Lower lobe of right lung (tissue), 2 donors: ENCODE data around the gene MRPL28. TPM values are rescaled to one million over a fixed set of nuclear protein-coding genes. Genes with fewer than 3 reads are reported as not detected.
"Not testable (repeated sequence)": the region's sequence is repeated elsewhere in the genome, so short reads cannot be mapped to it uniquely, and the experiment has no call there.

Source experiments
- ATAC-seq, 2 donors: fragments of 200-7000 bp; cut with Tn5 transposase; one replicate each; pipeline ENCODE4 v1.9.1; 2020 to 2022; ENCODE audit warnings: mild to moderate bottlenecking in 2 of 2, moderate library complexity in 2 of 2
- DNase-seq: peaks from one replicate; pipeline ENCODE4 v3.0.0-alpha.2; 2020
- H3K27ac ChIP-seq: fragments of 200-600 bp; one replicate; pipeline ENCODE4 v1.8.0; 2022
- H3K27me3 ChIP-seq: fragments of 200-600 bp; one replicate; pipeline ENCODE4 v1.8.0; 2022; ENCODE audit warnings: low read depth
- H3K36me3 ChIP-seq: fragments of 200-600 bp; one replicate; pipeline ENCODE4 v1.8.0; 2022; ENCODE audit warnings: mild to moderate bottlenecking
- H3K4me1 ChIP-seq: fragments of 200-600 bp; one replicate; pipeline ENCODE4 v1.8.0; 2022
- H3K4me3 ChIP-seq: fragments of 200-600 bp; one replicate; pipeline ENCODE4 v1.8.0; 2022; ENCODE audit warnings: mild to moderate bottlenecking
- H3K9me3 ChIP-seq: fragments of 200-600 bp; one replicate; pipeline ENCODE4 v1.8.0; 2022
- intact Hi-C: fragments of 100-400 bp; cut with DNase I; formaldehyde crosslinking; loops from one replicate; pipeline ENCODE4 v1.11.0; 2022
- total RNA-seq: library from RNA; stranded (reverse); fragmentation: NEBNext Ultra II Directional; extraction: Animal tissue kit (Norgen Biotek cat#: 25700); gene quantifications from one replicate; pipeline ENCODE4 v1.2.1, GENCODE V29; 2021
- TF ChIP-seq, protein P1 (sequence below): fragments of 200-600 bp; IDR thresholded peaks from one replicate; pipeline ENCODE4 v1.8.0; 2022; ENCODE audit warnings: antibody characterized with exemption, mild to moderate bottlenecking
- donor health status: DM: no; HTN: yes; CAD: no; lungs with severe emphysema.

MRPL28 gene
- total RNA-seq, 1 donor from 2014 or later = 43.4 TPM

GRCh38 chr16:379961-380761, 9.8 kb upstream of the MRPL28 start:
- intact Hi-C loops = no loop called here
- Histone ChIP-seq H3K4me3 (peak overlapping the region; percentile 91), H3K27ac (peak overlapping the region; percentile 84), H3K4me1 (peaks cover 50% of the 10 kb centered on the region), H3K9me3 (no peaks in the 10 kb centered on the region), H3K36me3 (peaks cover 23% of the 10 kb centered on the region), H3K27me3 (no peaks in the 10 kb centered on the region)
- TF ChIP-seq, protein P1, sequence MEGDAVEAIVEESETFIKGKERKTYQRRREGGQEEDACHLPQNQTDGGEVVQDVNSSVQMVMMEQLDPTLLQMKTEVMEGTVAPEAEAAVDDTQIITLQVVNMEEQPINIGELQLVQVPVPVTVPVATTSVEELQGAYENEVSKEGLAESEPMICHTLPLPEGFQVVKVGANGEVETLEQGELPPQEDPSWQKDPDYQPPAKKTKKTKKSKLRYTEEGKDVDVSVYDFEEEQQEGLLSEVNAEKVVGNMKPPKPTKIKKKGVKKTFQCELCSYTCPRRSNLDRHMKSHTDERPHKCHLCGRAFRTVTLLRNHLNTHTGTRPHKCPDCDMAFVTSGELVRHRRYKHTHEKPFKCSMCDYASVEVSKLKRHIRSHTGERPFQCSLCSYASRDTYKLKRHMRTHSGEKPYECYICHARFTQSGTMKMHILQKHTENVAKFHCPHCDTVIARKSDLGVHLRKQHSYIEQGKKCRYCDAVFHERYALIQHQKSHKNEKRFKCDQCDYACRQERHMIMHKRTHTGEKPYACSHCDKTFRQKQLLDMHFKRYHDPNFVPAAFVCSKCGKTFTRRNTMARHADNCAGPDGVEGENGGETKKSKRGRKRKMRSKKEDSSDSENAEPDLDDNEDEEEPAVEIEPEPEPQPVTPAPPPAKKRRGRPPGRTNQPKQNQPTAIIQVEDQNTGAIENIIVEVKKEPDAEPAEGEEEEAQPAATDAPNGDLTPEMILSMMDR = no peak
- no peak for ATAC-seq
- DNase-seq = no peak

- peak; percentile 81 to 83 for ATAC-seq
Measured at GRCh38 chr16:379183-379960, 9.0 kb upstream of the MRPL28 start.

DNA sequence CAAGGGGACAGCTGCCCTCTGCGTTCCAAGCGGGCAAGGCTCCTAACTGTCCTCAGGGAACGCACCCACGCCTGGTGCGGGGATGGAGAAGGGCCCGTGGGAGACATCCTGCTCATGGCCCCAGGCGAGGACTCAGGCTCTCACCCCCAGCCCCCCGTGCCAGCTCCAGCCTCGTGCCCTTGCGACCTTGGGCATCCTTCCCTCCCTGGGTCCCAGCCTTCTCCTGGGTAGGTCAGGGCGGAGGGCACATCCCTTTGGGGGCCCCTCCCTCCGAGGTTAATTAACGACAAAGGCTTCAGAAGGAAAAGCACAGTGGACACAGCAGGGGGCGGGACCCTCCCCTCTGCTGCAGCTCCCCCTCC, 8.5 kb upstream of the MRPL28 start:
- Histone ChIP-seq H3K36me3 (peaks cover 36% of the 10 kb centered on the region), H3K9me3 (no peaks in the 10 kb centered on the region), H3K27ac (no peak overlapping the region), H3K4me3 (no peak overlapping the region), H3K27me3 (no peaks in the 10 kb centered on the region), H3K4me1 (peaks cover 43% of the 10 kb centered on the region)
- no peak for DNase-seq
- TF ChIP-seq, protein P1 = no peak
- intact Hi-C loops = no loop called here
- no peak for ATAC-seq

More at GRCh38 chr16:379183-379960, 9.0 kb upstream of the MRPL28 start:
- Histone ChIP-seq H3K9me3 (no peaks in the 10 kb centered on the region), H3K36me3 (peaks cover 30% of the 10 kb centered on the region), H3K4me3 (peak overlapping the region; percentile 21), H3K27me3 (no peaks in the 10 kb centered on the region), H3K4me1 (peaks cover 49% of the 10 kb centered on the region), H3K27ac (peak overlapping the region; percentile 46)
- TF ChIP-seq, protein P1 = no peak
- peak; percentile 90 for DNase-seq
- intact Hi-C loops = no loop called here

DNA sequence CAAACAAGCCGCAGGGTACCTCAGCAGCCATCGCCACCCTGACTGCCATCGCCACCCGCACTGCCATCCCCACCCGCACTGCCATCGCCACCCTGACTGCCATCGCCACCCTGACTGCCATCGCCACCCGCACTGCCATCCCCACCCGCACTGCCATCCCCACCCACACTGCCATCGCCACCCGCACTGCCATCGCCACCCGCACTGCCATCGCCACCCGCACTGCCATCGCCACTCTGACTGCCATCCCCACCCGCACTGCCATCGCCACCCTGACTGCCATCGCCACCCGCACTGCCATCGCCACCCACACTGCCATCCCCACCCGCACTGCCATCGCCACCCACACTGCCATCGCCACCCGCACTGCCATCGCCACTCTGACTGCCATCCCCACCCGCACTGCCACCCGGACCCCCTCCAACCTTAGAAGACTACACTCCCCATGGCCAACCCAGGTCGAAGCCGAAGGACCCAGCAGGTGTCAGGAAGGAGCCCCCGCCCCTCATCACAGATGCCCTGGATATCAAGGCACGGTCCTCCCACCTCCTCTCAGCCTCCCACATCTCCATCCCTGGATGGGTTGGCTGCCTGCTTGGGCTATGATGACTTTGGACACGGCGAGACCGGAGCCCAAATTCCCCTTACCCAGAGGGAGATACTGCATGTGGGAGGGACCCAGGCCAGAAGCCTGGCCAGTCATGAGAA, 7.9 kb upstream of the MRPL28 start:
- H3K27ac ChIP-seq, H3K4me3 ChIP-seq, intact Hi-C loops, DNase-seq, H3K9me3 ChIP-seq, ATAC-seq, H3K27me3 ChIP-seq: not testable (repeated sequence)
- Histone ChIP-seq H3K4me1 (peaks cover 38% of the 10 kb centered on the region), H3K36me3 (peaks cover 42% of the 10 kb centered on the region)

- Histone ChIP-seq H3K27ac (no peak overlapping the region), H3K4me1 (peaks cover 30% of the 10 kb centered on the region), H3K27me3 (no peaks in the 10 kb centered on the region), H3K4me3 (no peak overlapping the region), H3K9me3 (no peaks in the 10 kb centered on the region), H3K36me3 (peaks cover 47% of the 10 kb centered on the region)
- no peak for ATAC-seq
- intact Hi-C loops = no loop called here
- DNase-seq = peak; percentile 47
- TF ChIP-seq, protein P1 = no peak
Measured at GRCh38 chr16:377419-377951, 7.1 kb upstream of the MRPL28 start.
